ENCODE measurements around the gene DOCK3.
"Not testable (repeated sequence)": the region's sequence is repeated elsewhere in the genome, so short reads cannot be mapped to it uniquely, and the experiment has no call there.

DOCK3 gene

DNA sequence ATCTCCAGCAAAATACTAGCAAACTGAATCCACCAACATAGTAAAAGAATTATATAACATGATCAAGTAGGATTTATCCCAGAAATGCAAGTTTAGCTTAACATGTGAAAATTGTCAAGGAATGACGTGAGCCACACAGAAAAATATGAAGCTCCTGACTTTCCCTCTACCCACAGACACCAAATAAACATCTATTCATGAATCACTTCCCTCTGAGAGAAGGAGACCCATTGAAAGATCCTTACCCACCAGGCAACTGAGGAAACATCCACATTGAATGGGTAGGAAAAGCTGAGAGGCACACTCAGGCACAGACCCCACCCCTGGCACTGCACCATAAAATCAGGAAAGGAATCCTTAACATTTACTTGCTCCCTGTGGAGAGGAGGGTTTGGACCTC is 608.2 kb downstream of the DOCK3 start:
- TF ChIP-seq, protein P1, sequence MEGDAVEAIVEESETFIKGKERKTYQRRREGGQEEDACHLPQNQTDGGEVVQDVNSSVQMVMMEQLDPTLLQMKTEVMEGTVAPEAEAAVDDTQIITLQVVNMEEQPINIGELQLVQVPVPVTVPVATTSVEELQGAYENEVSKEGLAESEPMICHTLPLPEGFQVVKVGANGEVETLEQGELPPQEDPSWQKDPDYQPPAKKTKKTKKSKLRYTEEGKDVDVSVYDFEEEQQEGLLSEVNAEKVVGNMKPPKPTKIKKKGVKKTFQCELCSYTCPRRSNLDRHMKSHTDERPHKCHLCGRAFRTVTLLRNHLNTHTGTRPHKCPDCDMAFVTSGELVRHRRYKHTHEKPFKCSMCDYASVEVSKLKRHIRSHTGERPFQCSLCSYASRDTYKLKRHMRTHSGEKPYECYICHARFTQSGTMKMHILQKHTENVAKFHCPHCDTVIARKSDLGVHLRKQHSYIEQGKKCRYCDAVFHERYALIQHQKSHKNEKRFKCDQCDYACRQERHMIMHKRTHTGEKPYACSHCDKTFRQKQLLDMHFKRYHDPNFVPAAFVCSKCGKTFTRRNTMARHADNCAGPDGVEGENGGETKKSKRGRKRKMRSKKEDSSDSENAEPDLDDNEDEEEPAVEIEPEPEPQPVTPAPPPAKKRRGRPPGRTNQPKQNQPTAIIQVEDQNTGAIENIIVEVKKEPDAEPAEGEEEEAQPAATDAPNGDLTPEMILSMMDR (IDR thresholded peaks at IDR 0.05; ENCODE audit: low read depth, low read length), result no peak

DNA sequence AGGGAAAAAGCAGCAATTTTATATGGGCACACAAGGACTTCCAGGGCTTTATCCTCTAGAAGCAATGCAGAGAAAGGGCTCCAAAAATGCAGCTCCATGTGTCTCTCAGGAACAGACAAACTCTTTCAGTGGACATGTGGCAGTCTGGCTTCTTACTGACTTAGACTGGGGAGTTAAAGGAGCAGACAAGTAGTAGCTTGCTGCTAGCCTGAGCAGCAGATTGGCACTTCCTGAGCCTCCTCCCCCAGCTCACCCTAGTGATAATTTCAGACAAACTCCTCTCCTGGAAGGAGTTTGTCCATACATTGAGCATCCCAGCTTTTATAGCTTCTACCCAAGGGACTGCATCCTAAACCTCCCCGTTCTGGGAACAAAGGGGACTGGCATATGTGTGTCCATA is 608.7 kb downstream of the DOCK3 start:
- TF ChIP-seq, protein P1 (IDR thresholded peaks at IDR 0.05; ENCODE audit: low read depth, low read length), result no peak
- no peak overlapping the region for H3K4me3 ChIP-seq (ENCODE audit: low read depth, low read length)

More for the DNA sequence above, 608.2 kb downstream of the DOCK3 start:
- H3K4me3 ChIP-seq (ENCODE audit: low read depth, low read length), result no peak overlapping the region

DNA sequence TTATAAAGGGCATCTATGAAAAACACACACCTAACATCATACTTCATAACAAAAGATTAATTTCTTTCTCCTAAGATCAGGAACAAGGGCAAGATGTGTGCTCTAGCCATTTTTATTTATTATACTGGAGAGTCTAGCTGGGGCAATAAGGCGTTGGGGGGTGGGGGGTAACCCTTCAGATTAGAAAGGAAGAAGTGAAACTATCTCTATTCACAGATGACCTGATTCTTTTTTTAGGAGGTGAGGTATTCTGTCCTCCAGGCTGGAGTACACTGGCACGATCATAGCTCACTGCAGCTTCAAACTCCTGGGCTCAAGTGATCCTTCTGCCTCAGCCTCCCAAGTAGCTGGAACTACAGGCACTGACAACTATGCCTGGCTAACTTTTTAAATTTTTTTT is 620.9 kb downstream of the DOCK3 start:
- H3K4me3 ChIP-seq (ENCODE audit: low read depth, low read length), result no peak overlapping the region
- TF ChIP-seq, protein P1 (IDR thresholded peaks at IDR 0.05; ENCODE audit: low read depth, low read length), result no peak

DNA sequence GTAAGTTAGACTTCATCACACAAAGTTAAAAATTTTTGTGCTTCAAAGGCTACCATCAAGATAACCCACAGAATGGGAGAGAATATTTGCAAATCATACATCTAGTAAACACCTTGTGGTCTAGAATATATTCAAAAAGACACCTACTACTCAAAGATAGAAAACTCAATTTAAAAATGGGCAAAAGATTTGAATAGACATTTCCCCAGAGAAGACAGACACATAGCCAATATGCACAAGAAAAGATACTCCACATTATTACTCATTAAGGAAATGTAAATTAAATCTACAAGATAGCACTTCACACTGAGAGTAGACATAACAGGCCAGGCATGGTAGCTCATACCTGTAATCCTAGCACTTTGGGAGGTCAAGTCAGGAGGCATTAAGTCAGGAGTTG is 622.6 kb downstream of the DOCK3 start:
- TF ChIP-seq, protein P1 (IDR thresholded peaks at IDR 0.05; ENCODE audit: low read depth, low read length), result no peak
- no peak overlapping the region for H3K4me3 ChIP-seq (ENCODE audit: low read depth, low read length)

DNA sequence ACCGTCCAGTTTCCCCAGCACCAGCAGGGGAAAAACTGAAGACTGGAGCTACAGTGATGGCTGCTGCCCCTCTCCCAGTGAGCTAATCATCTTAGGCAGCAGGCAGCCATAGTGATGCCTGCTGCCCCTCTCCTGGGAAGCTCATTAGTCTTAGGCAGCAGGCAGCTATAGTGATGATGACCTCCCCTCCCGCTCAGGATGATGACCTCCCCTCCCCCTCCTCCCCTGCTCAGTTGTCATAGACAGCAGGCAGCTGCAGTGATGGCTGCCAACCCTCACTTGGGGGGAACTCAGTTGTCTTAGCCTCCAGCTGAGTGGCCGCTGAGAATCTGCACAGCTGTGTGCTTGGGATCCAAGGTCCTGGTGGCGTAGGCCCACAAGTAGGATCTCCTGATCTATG is 629.5 kb downstream of the DOCK3 start:
- H3K4me3 ChIP-seq (ENCODE audit: low read depth, low read length), result no peak overlapping the region
- TF ChIP-seq, protein P1 (IDR thresholded peaks at IDR 0.05; ENCODE audit: low read depth, low read length), result no peak

DNA sequence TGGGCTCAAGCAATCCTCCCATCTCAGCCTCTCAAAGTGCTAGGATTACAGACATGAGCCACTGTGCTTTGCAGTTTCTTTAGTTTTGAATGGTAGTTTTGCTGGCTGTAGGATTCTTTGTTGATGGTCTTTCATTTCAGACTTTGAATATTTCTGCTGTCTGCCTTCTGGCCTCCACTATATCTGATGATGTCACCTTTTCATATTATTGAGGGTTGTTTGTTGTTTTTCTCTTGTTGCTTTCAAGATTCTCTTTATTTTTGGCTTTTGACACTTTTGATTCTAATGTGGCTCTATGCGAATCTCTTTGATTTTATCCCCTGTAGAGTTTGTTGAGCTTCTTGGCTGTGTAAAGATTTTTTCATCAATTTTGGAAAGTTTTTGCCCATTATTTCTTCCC is 631.4 kb downstream of the DOCK3 start:
- no peak overlapping the region for H3K4me3 ChIP-seq (ENCODE audit: low read depth, low read length)
- TF ChIP-seq, protein P1 (IDR thresholded peaks at IDR 0.05; ENCODE audit: low read depth, low read length), result no peak

DNA sequence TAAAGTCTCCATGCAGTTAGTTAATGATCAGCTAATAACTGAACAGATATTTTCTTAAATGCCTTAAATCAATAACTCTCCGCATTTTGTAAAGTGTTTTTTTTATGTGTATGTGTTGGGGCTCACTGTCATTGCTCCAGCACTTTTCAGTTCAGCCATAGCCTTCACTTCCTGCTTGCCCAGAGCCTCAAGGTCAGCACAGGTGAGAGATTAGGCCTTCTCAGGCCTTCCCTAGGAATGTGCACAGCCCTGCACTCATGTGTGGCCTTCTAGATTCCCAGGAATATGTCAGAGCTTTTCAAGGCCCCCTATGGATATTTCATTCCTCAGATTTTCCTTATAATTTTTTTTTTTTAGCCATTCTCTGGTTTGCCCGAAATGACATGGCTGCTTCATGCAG is 632.7 kb downstream of the DOCK3 start:
- TF ChIP-seq, protein P1 (IDR thresholded peaks at IDR 0.05; ENCODE audit: low read depth, low read length), result no peak
- no peak overlapping the region for H3K4me3 ChIP-seq (ENCODE audit: low read depth, low read length)

DNA sequence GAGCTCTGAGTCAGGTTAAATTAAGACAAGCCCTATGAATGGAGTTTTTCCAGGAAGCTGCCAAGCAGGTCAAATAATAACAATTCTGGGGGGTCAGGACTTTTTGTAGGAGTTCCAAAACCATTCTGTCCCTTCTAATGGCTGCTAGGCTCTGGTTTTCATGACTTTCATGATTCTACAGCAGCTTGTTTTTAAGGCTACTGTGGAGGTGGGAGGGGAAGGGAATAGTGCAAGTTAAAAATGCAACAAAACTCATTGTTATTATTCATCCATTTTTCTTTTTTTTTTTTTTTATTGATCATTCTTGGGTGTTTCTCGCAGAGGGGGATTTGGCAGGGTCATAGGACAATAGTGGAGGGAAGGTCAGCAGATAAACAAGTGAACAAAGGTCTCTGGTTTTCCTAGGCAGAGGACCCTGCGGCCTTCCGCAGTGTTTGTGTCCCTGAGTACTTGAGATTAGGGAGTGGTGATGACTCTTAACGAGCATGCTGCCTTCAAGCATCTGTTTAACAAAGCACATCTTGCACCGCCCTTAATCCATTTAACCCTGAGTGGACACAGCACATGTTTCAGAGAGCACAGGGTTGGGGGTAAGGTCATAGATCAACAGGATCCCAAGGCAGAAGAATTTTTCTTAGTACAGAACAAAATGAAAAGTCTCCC is 633.3 kb downstream of the DOCK3 start:
- not testable (repeated sequence) for H3K4me3 ChIP-seq (ENCODE audit: low read depth, low read length)
